GM23248 (cell line): ENCODE results near the gene TMEM80.

Source experiments
- EZH2 ChIP-seq: fragments of 200-600 bp; sonication (generic); IDR thresholded peaks from 2 replicates; pipeline ENCODE4 v1.6.1; 2018; ENCODE audit warnings: antibody characterized with exemption, mild to moderate bottlenecking; ENCODE audit not compliant: insufficient read depth, poor library complexity, severe bottlenecking
- EZH2phosphoT487 ChIP-seq: fragments of 200-600 bp; sonication (generic); IDR thresholded peaks from 2 replicates; pipeline ENCODE4 v1.6.1; 2018; ENCODE audit warnings: antibody characterized with exemption, moderate library complexity, mild to moderate bottlenecking, low read depth; ENCODE audit not compliant: insufficient read depth

- TF ChIP-seq EZH2 (no peak), EZH2phosphoT487 (no peak)
Observed at GRCh38 chr11:691710-692590, 3.7 kb upstream of the TMEM80 start.
